ENCODE results near the gene RAB7A. TPM values are rescaled to one million over a fixed set of nuclear protein-coding genes. Genes with fewer than 3 reads are reported as not detected.
A peak's percentile ranks its signal among the peaks of the same experiment; 100 is the strongest.

Gene RAB7A
- total RNA-seq, 1 donor from 2014 or later = 278 TPM

DNA sequence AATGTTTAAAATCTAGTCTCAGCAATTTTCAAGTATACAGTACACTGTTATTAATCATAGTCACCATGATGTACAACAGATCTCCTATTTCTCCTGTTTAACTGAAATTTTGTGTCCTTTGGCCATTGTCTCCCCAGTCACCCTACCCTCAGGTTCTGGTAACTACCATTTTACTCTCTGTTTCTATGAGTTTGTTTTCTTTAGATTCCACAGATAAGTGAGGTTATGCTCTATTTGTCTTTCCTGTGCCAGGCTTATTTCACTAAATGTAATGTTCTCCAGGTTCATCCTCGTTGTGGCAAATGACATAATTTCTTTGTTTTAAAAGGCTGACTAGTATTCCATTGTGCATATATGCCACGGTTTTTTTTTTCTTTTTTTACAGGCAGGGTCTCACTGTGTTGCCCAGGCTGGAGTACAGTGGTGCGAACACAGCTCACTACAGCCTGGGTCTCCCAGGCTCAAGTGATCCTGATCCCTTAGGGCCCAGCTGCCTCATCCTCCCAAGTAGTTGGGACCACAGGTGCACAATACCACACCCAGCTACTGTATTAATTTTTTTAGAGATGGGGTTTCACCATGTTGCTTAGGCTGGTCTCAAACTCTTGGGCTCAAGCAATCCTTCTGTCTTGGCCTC lies 50.0 kb downstream of the RAB7A start:
- ATAC-seq (no peak), DNase-seq (no peak)
- H3K27me3 ChIP-seq (ENCODE audit: low read depth) = no peaks in the 10 kb centered on the region
- no peak overlapping the region for H3K4me3 ChIP-seq
- H3K27ac ChIP-seq = no peak overlapping the region
- intact Hi-C loops (cut with DNase I) = no loop called here
- TF ChIP-seq, protein P1, sequence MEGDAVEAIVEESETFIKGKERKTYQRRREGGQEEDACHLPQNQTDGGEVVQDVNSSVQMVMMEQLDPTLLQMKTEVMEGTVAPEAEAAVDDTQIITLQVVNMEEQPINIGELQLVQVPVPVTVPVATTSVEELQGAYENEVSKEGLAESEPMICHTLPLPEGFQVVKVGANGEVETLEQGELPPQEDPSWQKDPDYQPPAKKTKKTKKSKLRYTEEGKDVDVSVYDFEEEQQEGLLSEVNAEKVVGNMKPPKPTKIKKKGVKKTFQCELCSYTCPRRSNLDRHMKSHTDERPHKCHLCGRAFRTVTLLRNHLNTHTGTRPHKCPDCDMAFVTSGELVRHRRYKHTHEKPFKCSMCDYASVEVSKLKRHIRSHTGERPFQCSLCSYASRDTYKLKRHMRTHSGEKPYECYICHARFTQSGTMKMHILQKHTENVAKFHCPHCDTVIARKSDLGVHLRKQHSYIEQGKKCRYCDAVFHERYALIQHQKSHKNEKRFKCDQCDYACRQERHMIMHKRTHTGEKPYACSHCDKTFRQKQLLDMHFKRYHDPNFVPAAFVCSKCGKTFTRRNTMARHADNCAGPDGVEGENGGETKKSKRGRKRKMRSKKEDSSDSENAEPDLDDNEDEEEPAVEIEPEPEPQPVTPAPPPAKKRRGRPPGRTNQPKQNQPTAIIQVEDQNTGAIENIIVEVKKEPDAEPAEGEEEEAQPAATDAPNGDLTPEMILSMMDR (IDR thresholded peaks at IDR 0.05) = no peak
- H3K9me3 ChIP-seq = no peaks in the 10 kb centered on the region
- no peaks in the 10 kb centered on the region for H3K36me3 ChIP-seq
- peaks cover 66% of the 10 kb centered on the region for H3K4me1 ChIP-seq

- H3K36me3 ChIP-seq = no peaks in the 10 kb centered on the region
- no peak for DNase-seq
- TF ChIP-seq, protein P1 (IDR thresholded peaks at IDR 0.05) = no peak
- no peaks in the 10 kb centered on the region for H3K9me3 ChIP-seq
- H3K27ac ChIP-seq = no peak overlapping the region
- H3K4me1 ChIP-seq = peaks cover 76% of the 10 kb centered on the region
- intact Hi-C loops (cut with DNase I) = no loop called here
- H3K27me3 ChIP-seq (ENCODE audit: low read depth) = no peaks in the 10 kb centered on the region
- ATAC-seq = peak; percentile 42 to 70
- H3K4me3 ChIP-seq = no peak overlapping the region
Measured at GRCh38 chr3:128780101-128780837, 54.3 kb downstream of the RAB7A start.

GRCh38 chr3:128781164-128781563 lies 55.2 kb downstream of the RAB7A start:
- Histone ChIP-seq H3K9me3 (no peaks in the 10 kb centered on the region), H3K27ac (no peak overlapping the region), H3K36me3 (no peaks in the 10 kb centered on the region), H3K4me1 (peaks cover 83% of the 10 kb centered on the region), H3K27me3 (ENCODE audit: low read depth) (no peaks in the 10 kb centered on the region), H3K4me3 (no peak overlapping the region)
- intact Hi-C loops (cut with DNase I) = no loop called here
- TF ChIP-seq, protein P1 (IDR thresholded peaks at IDR 0.05) = no peak
- no peak for DNase-seq
- no peak for ATAC-seq

GRCh38 chr3:128782282-128783146 lies 56.5 kb downstream of the RAB7A start:
- Histone ChIP-seq H3K27me3 (ENCODE audit: low read depth) (no peaks in the 10 kb centered on the region), H3K9me3 (no peaks in the 10 kb centered on the region), H3K27ac (no peak overlapping the region), H3K4me1 (peaks cover 91% of the 10 kb centered on the region), H3K36me3 (no peaks in the 10 kb centered on the region), H3K4me3 (no peak overlapping the region)
- intact Hi-C loops (cut with DNase I) = no loop called here
- no peak for ATAC-seq
- no peak for DNase-seq
- TF ChIP-seq, protein P1 (IDR thresholded peaks at IDR 0.05) = no peak

GRCh38 chr3:128783774-128784173 lies 57.8 kb downstream of the RAB7A start:
- TF ChIP-seq, protein P1 (IDR thresholded peaks at IDR 0.05) = no peak
- H3K27me3 ChIP-seq (ENCODE audit: low read depth) = no peaks in the 10 kb centered on the region
- H3K9me3 ChIP-seq = no peaks in the 10 kb centered on the region
- intact Hi-C loops (cut with DNase I) = no loop called here
- H3K27ac ChIP-seq = no peak overlapping the region
- ATAC-seq (no peak), DNase-seq (no peak)
- peaks cover 92% of the 10 kb centered on the region for H3K4me1 ChIP-seq
- H3K36me3 ChIP-seq = no peaks in the 10 kb centered on the region
- no peak overlapping the region for H3K4me3 ChIP-seq

Measured in lower lobe of right lung (tissue), 2 donors.